IPS DF 4.7 (cell line): ENCODE data around the gene DNAJC5G.

Source experiments
- DNase-seq: peaks from one replicate; pipeline ENCODE4 v3.0.0-alpha.2; 2013; ENCODE audit warnings: low spot score; ENCODE audit errors: extremely low read depth

The DNAJC5G gene, protein sequence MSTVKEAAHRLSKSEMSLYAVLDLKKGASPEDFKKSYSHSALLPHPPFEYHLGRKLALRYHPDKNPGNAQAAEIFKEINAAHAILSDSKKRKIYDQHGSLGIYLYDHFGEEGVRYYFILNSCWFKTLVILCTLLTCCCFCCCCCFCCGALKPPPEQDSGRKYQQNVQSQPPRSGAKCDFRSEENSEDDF

DNA sequence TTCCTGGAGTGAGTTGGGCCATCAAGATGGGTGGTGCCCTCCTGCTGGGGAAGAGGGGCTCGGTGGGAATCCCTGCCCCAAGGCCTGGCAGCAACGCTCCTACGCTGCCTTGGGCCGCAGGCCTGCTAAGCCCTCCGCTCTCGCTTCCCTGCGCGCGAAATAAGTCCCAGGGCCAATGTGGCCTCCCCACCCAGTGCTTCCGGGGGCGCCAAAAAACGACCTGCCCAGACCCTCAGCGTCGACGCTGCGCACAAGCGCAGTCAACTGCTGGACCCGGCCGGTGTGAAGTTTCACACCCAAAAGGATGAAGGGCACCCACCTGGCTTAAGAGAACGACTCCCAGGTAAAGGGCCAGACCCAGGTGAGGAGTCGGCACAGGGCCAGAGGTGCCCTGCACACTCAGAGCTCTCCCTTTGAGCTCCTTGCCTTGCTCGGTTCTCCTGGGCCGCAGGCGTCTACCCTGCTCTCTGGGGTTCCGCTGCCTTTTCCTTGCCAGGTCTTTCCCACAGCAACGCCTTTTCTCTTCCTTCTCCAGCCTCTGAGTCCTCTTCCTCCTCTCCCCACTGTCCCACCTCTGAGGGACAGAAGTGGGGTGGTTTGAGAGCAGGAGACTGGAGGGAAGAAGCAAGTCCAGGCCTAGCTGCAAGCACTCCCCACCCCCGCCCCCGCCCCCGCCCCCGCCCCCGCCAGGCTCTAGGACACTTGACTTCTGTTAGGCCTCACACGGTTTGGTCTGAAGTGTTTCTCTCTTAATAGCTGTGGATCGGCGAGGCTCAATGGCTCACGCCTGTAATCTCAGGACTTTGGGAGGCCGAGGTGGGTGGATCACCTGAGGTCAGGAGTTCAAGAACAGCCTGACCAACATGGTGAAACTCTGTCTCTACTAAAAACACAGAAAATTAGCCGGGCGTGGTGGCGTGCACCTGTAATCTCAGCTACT, at the start of gene DNAJC5G:
TSS of gene DNAJC5G (plus strand) at position 223 of the 940 bp plus-strand sequence. CDS start 1,296 bp downstream, outside the sequence.
- DNase-seq: no peak

DNA sequence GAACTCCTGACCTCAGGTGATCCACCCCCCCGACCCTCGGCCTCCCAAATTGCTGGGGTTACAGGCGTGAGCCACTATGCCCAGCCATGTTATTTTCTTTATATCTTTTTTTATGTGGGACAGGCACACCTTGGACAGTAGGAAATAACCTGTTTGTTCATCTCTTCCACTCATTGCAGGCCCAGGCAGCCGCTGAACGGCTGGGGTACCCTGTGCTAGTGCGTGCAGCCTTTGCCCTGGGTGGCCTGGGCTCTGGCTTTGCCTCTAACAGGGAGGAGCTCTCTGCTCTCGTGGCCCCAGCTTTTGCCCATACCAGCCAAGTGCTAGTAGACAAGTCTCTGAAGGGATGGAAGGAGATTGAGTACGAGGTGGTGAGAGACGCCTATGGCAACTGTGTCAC, 49.7 kb upstream of the DNAJC5G start:
- DNase-seq: no peak

DNA sequence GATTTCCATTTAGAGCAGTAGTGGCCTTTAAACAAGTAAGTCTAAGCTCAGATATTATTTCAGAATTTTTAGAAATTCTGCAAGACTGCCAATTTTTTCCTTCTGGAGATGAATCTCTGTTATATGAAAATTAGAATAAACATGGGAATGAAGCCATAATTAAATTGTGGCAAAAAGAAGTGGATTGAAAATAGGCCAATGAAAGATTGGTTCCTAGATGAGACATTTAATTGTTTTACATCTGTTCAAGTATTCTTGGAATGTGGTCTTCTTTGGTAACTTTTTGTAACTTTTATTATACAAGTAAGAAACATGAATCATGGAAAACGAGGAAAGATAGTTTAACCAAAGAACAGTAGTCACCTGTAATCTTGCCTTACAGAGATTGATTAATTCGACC, 47.7 kb upstream of the DNAJC5G start:
- DNase-seq: no peak

DNA sequence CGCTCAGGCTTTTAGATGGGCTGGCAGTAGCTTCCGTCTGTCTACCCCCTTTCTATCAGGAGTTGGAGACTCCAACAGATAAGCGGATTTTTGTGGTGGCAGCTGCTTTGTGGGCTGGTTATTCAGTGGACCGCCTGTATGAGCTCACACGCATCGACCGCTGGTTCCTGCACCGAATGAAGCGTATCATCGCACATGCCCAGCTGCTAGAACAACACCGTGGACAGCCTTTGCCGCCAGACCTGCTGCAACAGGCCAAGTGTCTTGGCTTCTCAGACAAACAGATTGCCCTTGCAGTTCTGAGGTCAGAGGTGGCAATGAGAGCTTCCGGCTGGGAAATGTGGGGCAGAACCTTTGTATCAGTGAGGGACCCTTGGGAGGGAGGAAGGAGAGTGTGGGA, 43.3 kb upstream of the DNAJC5G start:
- no peak for DNase-seq

DNA sequence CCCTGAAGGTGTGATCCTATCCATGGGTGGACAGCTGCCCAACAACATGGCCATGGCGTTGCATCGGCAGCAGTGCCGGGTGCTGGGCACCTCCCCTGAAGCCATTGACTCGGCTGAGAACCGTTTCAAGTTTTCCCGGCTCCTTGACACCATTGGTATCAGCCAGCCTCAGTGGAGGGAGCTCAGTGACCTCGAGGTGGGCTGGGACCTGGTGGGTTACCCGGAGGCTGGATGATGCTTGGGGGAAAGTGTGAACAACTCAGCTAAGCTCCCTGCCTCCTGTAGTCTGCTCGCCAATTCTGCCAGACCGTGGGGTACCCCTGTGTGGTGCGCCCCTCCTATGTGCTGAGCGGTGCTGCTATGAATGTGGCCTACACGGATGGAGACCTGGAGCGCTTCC, 41.9 kb upstream of the DNAJC5G start:
- no peak for DNase-seq

DNA sequence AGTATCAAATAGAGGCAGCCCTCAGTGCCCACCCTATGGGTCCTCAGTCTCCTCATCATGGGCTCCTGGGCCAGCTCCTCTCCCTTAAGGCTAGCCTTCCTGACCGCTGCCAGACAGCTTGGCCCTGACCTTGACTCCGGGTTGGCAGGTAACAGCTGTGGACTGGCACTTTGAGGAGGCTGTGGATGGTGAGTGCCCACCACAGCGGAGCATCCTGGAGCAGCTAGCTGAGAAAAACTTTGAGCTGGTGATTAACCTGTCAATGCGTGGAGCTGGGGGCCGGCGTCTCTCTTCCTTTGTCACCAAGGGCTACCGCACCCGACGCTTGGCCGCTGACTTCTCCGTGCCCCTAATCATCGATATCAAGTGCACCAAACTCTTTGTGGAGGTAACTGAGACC, 39.1 kb upstream of the DNAJC5G start:
- DNase-seq: no peak

DNA sequence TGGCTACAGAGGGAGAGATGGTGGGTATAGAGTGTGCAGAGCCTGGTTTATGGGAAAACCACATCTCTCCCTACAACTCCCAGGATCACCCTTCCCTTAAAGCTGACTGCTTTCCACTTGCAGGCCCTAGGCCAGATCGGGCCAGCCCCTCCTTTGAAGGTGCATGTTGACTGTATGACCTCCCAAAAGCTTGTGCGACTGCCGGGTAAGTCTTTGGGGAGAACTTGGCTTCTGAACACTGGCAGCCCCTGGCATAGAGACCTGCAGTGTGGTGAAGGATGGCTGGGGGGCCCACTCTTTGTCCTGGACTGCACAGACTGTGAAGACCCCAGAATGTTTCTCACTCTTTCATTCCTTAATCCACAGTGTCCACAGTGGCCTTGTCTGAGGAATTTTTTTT, 38.6 kb upstream of the DNAJC5G start:
- no peak for DNase-seq

DNA sequence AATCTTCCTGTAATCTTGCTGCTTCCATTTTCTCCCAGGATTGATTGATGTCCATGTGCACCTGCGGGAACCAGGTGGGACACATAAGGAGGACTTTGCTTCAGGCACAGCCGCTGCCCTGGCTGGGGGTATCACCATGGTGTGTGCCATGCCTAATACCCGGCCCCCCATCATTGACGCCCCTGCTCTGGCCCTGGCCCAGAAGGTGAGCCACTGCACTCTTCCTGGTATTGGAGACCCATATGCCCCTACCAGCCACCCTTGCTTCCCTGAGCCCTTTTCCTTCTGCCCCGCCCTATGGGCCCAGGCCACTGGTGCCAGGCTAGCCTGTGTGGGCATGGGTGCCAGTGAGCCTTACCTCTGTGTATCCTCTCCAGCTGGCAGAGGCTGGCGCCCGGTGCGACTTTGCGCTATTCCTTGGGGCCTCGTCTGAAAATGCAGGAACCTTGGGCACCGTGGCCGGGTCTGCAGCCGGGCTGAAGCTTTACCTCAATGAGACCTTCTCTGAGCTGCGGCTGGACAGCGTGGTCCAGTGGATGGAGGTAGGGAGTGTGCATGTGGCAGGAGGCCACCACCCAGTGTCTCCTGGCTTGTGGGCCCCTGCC, 37.8 kb upstream of the DNAJC5G start:
- no peak for DNase-seq

DNA sequence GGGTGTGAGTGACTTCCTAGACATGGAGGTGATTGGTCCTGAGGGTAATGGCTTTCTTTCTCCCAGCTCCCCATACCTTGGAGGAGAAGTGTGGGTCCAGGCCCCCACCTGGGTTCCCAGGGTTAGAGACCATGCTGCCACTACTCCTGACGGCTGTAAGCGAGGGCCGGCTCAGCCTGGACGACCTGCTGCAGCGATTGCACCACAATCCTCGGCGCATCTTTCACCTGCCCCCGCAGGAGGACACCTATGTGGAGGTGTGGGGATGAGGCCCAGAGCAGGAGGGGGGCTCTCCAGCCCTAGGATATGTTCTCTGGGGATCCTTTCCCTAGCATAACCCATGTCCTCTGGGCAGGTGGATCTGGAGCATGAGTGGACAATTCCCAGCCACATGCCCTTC, 36.3 kb upstream of the DNAJC5G start:
- no peak for DNase-seq

DNA sequence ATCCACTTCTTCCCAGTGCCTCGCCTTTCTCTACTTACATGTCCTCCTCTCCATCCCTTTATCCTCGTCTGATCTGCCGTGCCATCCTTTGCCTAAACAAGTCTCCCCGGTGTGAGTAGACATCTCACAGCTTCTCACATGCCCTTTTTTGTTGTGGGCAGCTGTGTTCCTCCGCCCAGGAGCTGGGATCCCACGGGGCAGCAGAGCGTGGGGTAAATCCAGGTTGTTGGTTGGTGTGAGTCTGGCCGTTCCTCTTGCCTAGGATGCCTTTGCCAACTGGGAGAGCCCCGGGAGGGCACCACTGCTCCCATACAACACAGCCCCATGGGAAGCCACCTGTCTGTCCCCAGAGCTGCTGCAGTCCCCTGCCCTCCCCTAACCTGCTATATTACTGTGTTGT, 34.8 kb upstream of the DNAJC5G start:
- no peak for DNase-seq

DNA sequence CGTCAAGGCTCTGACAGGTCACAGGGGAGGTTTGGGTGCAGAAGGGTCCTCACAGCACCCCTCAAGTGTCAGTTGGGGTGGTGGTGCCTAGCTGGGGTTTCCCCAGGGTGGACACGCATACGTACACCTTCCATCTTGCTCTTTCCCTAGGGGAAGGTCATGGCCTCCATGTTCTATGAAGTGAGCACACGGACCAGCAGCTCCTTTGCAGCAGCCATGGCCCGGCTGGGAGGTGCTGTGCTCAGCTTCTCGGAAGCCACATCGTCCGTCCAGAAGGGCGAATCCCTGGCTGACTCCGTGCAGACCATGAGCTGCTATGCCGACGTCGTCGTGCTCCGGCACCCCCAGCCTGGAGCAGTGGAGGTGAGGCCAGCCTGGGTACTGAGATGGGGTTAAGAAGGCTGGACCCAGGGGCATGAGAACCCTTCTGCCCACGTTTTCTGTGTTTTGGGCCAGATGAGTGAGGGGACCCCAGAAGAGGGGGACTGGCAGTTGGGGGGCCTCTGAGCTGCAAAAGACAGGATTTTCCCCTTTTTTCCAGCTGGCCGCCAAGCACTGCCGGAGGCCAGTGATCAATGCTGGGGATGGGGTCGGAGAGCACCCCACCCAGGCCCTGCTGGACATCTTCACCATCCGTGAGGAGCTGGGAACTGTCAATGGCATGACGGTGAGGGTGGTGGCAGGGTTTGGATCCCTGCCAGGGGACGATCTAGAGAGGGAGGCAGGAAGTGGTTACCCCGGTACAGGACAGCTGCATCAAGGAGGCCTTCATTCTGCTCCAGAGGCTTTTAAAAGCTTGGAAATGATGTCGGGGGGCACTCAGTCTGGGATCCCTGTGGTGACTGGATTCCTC, 33.2 kb upstream of the DNAJC5G start:
- DNase-seq: no peak

DNA sequence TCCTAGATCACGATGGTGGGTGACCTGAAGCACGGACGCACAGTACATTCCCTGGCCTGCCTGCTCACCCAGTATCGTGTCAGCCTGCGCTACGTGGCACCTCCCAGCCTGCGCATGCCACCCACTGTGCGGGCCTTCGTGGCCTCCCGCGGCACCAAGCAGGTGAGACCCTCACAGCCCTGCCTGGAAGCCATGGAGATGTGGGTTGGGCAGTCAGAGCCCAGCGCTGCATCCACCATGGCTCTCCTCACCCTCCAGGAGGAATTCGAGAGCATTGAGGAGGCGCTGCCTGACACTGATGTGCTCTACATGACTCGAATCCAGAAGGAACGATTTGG, 32.6 kb upstream of the DNAJC5G start:
- no peak for DNase-seq

DNA sequence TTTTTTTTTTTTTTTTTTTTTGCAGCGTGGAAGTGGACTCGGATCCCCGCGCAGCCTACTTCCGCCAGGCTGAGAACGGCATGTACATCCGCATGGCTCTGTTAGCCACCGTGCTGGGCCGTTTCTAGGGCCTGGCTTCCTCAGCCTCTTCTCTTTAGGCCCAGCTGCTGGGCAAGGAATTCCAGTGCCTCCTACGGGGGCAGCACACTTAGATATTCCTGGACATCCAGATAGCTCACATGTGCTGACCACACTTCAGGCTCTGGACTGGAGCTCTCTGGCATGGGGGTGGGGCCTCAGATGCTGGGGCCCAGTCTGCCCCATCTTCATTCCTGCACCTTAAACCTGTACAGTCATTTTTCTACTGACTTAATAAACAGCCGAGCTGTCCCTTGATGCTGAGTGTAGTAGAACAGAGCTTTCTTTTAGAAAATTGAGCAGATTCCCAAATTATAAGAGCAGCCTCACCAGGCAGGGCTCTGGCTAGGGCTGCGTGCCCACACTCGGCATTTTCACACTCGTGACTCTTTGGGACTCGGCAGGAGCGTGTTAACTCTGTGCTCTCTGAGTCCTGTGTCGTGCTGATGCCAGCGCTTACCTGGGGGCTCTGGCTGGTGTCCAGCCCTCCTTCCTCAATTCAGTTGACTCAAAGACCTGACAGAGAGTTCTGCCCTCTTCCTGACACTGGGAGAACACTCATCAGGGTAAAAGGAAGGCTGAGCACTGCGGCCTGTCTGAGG, 31.7 kb upstream of the DNAJC5G start:
- no peak for DNase-seq

DNA sequence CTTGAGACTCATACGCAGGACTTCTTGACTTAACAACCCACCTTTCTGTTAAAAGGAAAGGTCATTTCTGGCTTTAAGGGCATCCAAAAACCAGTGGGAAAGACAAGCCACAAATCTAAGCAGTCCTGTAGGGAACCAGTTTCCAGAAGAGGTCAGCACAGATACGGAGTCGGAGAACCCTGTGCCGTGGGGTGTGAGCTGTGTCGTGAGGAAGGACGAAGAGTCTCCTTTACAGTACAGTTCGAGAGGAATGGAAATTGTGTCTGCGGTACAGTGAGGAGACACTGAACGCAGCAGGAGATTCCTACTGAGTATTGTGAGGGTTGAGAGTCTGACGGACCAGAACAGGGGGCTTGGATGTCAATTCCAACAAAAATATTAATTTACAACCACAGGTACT, 30.1 kb upstream of the DNAJC5G start:
- no peak for DNase-seq

DNA sequence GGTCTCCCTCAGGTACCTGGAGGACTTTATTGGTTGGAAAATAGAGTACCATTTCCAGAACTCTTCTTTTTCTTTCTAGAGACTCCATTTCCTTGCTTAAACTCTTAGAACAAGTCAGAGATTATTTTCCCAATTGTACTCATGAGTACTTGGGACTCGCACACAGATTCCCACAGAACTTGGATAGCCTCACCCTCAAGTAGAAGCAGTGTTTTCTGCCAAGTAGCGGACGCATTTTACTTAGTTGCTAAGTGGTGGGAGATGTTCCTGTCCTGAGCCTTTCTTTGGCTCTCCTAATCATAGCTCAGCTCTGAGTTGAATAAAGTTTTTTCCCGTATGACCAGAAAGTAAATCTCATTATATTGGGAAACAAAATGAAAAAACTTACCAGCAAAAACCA, 29.6 kb upstream of the DNAJC5G start:
- no peak for DNase-seq

DNA sequence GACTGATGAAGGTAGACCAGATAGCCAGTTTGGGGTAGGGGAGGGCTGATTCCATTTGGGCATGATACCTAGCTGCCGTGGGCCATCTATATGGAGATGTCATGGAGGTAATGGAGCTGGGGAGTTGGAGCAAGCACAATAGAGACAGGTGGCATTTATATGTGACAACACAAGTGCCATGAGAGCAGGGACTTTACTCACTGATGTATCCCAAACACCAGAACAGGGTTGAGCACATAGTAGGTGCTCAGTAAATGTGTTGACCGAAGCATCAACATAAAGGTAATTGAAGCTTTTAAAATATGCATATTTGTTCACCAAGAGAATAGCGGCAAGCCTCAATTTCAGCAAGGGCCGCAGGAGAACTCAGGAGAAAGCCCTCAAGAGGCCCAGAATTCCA, 27.3 kb upstream of the DNAJC5G start:
- DNase-seq: no peak

DNA sequence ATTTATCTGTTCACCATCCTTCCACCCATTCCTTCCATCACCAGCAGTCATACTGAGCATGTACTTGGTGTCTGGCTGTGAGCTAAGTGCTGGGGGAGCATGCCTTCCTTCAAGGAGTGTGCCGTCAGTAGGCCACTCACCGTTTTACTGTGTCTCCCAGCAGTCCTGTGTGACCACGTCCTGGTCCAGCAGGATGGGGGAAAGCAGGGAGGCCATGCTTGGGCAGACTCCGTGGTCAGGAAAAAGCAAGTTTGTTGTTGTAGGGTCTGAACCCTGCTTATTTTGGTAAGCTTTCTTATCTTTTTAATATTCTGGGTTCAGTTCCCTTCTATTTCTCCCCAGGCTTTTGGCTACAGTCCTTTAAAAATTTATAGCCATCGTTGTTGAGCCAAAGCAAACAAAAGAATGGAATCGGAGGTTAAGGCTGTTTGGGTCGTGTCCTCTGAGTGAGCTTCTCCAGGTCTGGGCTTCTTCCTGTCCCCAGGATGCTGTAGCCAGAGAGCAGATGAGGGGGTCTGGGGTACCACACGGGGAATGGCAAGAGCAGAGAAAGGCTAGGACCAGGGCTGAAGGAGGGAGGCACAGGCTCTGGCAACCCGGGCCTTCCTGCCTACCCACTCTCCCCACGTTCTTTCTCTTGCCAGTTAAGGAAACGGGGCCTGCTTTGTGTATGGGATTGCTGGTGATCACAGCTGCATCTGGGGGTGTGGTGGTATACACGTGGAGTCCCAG, 25.9 kb upstream of the DNAJC5G start:
- DNase-seq: no peak

DNA sequence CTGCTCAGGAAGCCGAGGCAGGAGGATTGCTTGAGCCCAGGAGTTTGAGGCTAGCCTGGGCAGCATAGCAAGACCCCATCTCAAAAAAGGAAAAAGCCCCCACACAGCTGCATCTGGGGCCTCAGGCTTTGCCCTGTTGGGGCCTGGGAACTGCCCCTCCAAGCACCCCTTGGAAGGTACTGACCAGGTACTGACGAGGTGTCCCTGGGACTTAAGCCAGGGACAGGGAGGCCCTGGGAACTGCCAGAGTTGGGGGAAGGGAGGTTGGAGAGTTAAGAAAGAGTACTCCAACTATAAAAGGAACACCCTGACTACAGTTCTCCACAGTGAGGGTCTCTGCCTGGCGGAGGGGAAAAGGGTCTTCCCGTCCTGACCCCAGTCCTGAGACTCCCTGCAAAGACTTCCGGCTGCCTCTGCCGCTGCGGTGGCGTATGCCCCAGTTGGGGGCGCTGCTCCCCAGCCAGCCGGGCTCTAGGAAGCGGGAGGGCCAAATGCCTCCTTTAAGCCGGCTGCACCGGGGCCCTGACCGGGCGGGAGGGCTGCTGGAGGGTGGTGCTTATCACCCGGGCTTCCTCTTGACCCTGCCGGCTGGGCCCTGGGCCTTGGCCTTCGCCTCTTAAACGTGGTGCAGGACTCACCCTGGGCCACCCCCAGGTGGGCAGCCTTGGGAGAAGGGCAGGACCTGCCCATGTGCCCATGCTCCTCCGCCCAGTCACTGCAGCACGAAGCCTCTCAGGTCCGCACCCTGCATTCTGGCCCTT, 25.2 kb upstream of the DNAJC5G start:
- peak; percentile 46 for DNase-seq

DNA sequence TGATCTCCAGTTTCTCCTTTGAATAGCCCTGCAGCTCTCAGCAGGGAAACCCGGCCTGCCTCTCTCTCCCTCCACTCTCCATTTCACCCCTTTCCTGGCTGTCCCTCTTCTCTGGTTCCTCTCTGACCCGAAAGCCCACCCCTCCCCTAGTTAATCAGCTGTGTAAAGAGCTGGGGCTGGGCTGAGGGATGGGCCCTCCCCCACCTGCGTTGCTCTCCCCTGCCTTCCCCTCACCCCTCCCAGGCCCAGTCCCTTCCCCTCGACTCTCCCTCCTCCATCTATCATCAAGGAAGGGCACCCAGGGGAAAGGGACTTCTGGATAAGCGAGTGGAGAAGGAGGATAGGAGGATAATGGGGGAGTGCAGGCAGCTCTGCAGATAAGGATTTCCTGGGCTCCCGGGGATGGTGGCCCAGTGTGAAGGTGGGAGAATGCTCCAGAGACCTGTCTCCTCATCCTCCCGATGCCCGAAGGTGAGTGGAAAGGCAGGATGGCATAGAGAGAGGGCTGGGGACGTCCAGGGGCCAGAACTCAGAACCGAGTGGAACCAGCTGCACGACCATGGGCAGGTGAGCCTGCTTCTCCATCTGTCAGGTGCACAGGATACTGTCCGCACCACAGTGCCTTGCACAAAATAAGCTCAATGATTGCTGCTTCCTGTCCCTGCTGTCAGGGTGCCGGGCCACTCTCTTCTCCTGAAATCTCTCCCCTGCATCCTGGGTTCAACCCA, 24.4 kb upstream of the DNAJC5G start:
- no peak for DNase-seq
